Stimulated activated CD4-positive, alpha-beta T cell treated with anti-CD3 and anti-CD28 coated beads, Interleukin-12 subunit alpha, Interleukin-12 subunit beta, amount 100 ng/mL, for 48 hours (primary cell): ENCODE measurements around the gene JUNB.

Source experiments
- DNase-seq, 3 donors: peaks; one replicate each; pipeline ENCODE4 v3.0.0-alpha.2; 2020; ENCODE audit warnings: low read depth in 2 of 3, low spot score in 1 of 3

The JUNB gene

GRCh38 chr19:12773571-12773970 is 17.7 kb upstream of the JUNB start:
- DNase-seq = no peak

GRCh38 chr19:12774588-12775555 is 16.4 kb upstream of the JUNB start, which contains the start of gene HOOK2:
TSS of gene HOOK2 (minus strand) at chr19:12775552. CDS start at chr19:12775449, 103 bp downstream.
- no peak for DNase-seq

GRCh38 chr19:12777217-12778016 is 13.9 kb upstream of the JUNB start:
- peak; percentile 65 to 87 (median 82) for DNase-seq

- peak in 1 of 3 donors; percentile 22 for DNase-seq
Observed at GRCh38 chr19:12778017-12778904, 13.0 kb upstream of the JUNB start.

GRCh38 chr19:12778905-12779161 is 12.5 kb upstream of the JUNB start:
- DNase-seq = no peak

GRCh38 chr19:12779162-12779993 is 11.9 kb upstream of the JUNB start:
- no peak for DNase-seq

GRCh38 chr19:12782174-12782423 is 9.2 kb upstream of the JUNB start:
- no peak for DNase-seq

GRCh38 chr19:12782424-12783290 is 8.6 kb upstream of the JUNB start:
- DNase-seq = peak; percentile 77 to 87 (median 79)

- DNase-seq = peak; percentile 56 to 61 (median 60)
Observed at GRCh38 chr19:12783291-12783848, 7.9 kb upstream of the JUNB start.

- DNase-seq = no peak
Observed at GRCh38 chr19:12783849-12784393, 7.4 kb upstream of the JUNB start.

GRCh38 chr19:12784394-12784870 is 6.9 kb upstream of the JUNB start:
- no peak for DNase-seq

GRCh38 chr19:12784871-12785430 is 6.3 kb upstream of the JUNB start:
- DNase-seq = no peak

GRCh38 chr19:12785431-12786031 is 5.8 kb upstream of the JUNB start:
- no peak for DNase-seq

- DNase-seq = no peak
Observed at GRCh38 chr19:12786141-12786870, 5.0 kb upstream of the JUNB start.

- DNase-seq = no peak
Observed at GRCh38 chr19:12786952-12787351, 4.3 kb upstream of the JUNB start.

- no peak for DNase-seq
Observed at GRCh38 chr19:12787458-12787857, 3.8 kb upstream of the JUNB start.

- DNase-seq = no peak
Observed at GRCh38 chr19:12788042-12788681, 3.1 kb upstream of the JUNB start.
